GM21737 (cell line): Measurements from ENCODE around the gene KREMEN1.
"Not testable (repeated sequence)": the region's sequence is repeated elsewhere in the genome, so short reads cannot be mapped to it uniquely, and the experiment has no call there.

Source experiments
- ATAC-seq: cut with Tn5 transposase; IDR thresholded peaks from one replicate; pipeline ENCODE4 v1.9.1; 2021; ENCODE audit warnings: mild to moderate bottlenecking, moderate library complexity; ENCODE audit not compliant: unreplicated experiment

KREMEN1 gene

DNA sequence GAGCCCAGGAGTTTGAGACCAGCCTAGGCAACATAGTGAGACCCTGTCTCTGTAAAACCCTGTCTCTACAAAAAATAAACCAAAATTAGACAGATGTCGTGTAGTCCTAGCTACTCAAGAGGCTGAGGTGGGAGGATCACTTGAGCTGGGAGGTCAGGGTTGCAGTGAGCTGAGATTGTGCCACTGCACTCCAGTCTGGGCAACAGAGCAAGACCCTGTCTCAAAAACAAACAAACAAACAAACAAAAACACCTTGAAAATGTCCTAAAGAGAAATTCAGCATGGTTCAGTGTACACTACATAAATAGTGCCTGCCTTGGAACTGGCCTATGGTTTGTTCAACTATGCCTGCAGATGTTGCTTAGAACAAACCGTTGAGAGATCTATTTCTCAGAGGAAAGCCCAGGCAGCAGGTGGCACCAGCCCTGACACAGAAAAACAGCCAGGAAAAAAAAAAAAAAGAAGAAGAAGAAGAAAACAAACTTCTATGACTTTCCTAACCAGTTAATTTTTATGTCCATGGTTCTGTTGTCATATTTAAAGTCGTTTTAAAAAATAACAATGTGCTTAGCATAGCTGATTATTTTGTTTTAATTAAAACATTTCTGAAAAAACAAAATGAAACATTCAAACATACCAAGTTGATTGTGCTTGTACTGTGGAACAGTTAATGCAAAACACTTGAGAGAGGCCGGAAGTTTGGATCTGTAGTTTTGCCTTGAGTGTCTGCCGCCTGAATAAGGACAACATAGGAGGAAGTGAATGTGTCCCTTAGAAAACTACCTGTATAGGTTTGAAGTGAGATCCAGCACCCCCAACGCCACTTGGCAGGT is 5.4 kb downstream of the KREMEN1 start:
- ATAC-seq = no peak

DNA sequence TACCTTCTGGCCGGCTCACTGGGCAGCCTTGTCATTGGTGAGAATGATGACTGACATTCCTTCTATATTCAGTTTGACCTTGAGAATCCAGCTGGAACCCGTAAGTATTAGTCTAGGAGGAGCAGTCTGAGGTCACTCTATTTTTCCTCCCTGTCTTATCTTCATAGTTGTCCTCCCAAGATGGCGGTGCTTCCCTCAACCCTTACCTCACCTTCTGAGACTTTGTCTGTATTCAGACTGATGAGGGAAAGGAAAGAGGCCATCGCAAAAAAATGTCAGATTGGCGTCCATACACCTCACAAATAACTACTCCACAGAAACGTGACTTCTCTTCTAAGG is 6.0 kb downstream of the KREMEN1 start:
- no peak for ATAC-seq

DNA sequence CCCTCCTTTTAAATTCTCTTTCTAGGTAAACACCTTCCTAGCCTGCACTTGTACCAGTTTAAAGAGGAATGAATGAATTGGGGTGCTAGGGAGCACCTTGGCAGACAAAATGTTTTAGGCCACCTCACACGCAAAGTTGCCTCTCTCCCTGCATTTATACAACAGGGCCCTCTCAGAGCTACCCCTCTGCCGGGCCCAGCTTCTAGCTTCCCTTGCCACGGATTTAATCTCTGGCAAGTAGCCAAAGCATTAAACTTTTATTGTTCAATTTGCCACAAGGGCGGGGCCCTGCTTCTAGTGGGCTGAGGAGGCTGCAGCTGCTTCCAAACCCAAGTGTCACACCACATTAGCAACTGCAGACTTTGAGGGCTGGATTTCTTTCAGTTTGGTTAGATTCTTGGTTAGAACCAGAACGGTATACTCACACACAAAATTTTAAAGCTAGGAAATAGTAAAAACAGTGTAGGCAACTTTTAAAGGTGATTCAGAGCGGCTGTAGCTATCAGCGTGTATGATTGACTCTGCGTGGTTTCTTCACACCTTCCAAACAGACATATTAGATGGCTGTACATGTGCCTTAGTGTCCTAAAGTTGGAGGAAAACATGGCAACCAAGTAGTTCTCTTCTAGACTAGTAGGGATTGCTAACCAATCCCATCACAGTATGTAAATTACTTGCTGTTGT is 6.5 kb downstream of the KREMEN1 start:
- ATAC-seq = no peak

DNA sequence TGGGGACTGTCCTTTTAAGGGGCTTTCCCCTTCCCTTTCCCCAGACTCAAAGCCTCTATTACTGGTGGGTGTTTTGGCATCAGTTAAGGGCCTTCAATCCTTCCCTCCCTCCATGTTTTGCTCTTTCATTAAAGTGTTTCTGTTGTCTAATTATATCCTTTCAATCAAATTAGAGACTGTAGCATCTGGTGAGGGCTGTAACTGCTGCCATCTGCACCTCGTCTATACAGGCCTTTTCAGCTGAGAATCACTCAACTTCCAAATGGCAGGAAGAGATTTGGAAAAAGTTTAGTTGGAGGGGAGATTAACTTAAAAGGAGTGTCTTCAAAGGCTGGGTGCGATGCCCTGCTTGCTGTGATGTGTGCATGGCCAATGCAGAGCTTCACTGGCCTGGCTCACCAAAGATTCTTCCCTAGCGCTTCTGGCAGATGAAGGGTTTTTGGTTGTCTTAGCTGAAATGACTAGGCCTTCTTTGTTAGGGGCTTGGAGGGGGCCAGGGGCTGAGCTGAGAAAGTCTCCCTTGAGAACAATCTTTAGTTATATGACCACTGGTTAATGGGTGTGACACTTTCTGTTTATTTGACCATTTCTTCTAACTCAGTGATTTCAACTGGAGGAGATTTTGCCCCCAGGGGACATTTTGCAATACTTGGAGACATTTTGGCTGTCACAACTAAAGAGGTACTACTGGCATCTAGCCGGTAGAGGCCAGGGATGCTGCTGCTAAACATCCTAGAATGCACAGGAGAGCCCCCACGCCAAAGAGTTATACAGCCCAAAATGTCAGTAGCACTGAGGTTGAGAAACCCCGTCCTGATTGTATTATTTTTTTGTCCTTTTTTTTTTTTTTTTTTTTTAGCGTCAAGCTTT is 7.5 kb downstream of the KREMEN1 start:
- no peak for ATAC-seq

DNA sequence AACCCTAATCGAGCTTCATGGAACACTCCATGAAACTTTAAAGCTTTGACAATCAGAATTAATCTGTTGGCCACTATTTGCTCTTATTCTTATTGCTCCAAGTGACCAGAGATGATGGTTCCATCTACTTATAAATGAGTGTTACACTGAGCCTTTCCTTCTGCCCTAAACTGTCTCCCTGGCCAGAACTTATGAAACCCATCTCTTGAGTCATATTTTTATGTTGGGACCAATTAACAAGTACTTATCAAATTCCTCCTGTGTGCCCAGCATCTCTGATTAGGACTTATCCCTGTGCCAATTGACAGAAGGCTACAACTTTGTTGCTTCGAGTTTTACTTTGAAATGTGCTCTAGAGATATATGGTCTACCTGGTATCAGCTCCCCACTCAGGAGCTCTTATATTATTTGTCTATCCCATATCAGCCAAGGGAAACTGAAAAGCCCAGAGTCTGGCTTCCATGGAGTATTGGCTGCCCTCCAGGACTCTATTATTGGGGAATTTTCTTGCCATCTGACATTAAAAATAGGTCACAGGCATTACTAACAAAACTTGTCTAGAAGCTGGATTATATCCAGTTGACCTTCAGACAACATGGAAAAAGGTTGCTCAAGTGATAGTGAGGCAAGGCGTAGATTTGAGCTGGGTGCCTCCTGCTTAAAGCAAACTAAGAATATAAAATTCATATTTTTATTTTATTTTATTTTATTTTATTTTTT is 8.8 kb downstream of the KREMEN1 start:
- no peak for ATAC-seq

DNA sequence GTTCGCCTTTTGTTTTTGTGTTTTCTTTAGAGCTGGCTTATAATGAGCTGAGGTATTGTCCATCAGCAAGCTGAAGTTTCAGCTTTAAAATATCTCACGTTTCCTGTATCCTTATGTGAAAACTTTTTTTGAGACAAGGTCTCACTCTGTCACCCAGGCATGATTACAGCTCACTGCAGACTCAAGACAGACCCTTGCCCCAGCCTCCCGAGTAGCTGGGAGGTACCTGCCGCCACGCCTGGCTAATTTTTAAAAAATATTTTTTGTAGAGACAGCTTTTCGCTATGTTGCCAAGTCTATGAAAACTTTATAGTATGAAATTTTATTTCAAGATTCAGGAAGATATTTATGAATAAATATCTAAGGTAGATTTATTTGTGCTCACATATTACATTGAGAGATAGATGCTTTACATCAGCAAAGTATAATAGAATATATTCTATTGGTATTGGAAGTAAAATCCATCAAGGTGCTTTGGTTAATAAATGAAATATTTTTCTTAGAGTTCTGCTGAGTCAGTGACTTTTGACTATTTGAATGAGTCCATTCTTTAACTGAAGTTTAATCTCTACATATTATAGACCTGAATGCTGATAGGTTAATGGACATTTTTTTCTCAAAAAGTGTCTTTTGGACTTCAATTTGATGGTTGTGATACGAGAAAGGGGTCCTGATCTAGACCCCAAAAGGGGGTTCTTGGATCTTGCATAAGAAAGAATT is 10.2 kb downstream of the KREMEN1 start:
- ATAC-seq = no peak

DNA sequence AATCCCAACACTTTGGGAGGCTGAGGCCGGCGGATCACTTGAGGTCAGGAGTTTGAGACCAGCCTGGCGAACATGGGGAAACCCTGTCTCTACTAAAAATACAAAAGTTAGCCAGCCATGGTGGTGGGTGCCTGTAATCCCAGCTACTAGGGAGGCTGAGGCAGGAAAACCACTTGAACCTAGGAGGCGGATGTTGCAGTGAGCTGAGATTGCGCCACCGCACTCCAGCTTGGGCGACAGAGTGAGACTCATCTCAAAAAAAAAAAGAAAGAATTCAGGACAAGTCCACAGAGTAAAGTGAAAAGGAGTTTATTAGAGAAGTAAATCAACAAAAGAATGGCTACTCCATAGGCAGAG is 10.7 kb downstream of the KREMEN1 start:
- not testable (repeated sequence) for ATAC-seq

DNA sequence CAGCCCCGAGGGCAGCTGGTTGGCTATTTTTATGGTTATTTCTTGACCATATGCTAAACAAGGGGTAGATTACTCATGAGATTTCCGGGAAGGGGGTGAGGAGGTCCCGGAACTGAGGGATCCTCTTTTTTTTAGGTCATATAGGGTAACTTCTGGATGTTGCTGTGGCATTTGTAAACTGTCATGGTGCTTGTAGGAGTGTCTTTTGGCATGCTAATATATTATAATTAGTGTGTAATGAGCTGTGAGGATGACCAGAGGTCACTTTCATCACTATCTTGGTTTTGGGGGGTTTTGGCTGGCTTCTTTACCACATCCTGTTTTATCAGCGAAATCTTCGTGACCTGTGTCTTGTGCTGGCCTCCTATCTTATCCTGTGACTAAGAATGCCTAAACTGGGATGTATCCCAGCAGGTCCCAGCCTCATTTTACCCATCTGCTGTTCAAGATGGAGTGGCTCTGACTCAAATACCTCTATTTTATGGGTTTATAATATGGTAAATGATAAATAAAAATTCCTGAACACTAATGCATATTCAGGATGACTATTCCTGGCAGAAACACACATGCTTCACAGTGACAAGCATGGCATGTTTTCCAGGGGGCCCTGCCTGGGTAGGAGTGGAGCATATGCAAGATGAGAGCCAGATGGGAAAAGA is 11.2 kb downstream of the KREMEN1 start:
- no peak for ATAC-seq

DNA sequence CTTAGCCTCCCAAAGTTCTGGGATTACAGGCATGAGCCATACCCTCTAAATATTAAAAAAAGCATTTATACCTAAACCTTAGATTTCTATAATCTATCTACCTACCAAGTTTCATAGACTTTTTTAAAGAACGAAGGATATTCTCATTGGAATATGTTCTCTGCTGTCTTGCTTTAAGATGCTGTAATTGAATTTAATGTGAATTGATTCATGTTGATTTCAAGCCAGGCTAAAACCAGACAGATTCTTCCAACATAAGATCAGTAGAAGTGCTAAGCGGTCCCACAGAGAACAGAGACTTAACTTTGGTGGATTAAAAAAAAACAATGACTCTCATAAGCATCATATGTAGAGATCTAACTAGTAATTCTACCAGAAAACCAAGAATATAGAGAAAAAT is 14.2 kb downstream of the KREMEN1 start:
- ATAC-seq = no peak

DNA sequence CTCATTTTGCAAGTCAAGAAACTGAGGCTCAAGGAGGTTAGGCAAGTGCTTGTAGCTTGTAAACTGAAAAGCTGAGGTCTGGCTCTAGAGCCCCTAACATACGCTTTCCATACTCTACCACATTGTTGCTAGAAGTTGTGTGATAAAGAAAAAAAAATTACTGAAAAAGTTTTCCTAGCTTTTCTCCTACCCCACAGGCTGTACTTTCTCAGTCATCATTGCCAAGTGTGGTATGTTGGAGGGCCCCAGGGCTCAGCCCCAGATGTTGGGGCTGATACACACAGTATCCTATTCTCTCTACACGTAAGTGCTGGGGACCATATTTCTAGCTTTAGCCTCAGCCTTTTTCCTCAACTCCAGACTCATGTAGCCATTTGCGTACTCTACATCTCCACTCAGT is 16.0 kb downstream of the KREMEN1 start:
- no peak for ATAC-seq

DNA sequence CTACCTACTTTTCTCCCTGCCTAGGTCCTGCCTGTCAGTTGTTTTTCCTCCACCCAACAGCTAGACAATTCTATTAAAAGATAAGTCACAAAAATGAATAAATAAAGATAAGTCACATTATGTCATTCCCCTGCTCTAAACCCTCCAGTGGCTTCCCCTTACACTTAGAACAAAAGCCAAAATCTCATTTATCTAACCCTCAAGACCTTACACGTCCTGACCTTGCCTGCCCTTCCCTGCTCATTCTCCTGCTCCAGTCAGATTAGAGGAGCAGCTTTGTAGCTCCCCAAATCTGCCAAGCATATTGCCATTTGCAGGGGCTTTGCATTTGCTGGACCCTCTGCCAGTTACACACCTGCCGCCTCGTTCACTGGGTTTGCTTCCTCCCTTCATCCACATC is 16.7 kb downstream of the KREMEN1 start:
- ATAC-seq = no peak

DNA sequence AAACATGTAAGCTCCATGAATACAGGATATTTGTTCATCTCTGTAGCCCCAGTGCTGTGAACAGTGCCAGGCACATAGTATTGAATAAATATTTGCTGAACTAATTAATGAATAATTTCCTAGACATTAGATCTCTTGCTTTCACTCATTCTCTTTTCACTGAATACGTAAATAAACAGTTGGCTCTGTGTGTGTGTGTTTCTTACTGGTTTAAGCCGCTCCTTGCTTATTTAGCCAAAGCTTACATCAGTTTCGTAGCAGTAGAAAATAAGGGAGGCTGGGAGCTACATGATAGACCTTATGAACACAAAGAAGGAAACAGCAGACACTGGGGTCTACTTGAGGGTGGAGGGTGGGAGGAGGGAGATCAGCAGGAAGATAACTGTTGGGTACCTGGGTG is 17.2 kb downstream of the KREMEN1 start:
- ATAC-seq = no peak

DNA sequence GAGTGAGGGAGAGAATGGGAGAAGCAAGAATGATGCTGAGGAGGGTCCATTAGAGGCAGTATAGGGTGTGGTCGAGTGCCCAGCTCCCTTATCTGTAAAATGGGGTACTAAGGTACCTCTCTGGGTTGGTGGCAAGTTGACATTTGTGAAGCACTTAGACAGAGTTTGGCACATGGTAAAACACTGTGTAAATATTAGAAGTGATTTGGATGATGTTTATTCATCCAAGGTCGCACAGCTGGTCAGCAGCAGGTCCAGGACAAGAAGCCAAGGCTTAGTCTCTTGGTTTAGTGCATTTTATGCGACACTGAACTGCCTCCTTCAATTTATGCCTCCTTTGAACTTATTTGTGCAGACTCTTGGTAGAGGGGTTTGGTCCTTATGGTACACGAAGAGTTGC is 19.4 kb downstream of the KREMEN1 start:
- ATAC-seq = no peak

DNA sequence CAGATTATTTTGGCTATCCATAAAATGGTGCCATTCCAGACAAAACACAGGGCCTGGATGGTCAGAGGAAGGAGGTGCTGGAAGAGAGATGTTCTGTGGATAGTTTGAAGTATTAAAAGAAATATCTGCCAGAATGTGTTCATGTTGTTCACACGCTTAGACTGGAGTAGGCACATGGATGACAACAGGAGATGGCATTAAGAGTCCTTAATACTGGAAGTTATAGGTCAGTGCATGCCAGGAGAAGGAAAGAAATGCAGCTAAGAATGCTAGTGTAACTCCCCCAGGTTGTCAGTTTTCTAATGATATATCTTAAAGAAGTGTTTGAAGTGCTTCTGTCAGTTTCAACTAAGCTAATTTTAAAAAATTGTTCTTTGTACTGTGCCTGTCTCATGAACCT is 20.2 kb downstream of the KREMEN1 start:
- ATAC-seq = no peak

DNA sequence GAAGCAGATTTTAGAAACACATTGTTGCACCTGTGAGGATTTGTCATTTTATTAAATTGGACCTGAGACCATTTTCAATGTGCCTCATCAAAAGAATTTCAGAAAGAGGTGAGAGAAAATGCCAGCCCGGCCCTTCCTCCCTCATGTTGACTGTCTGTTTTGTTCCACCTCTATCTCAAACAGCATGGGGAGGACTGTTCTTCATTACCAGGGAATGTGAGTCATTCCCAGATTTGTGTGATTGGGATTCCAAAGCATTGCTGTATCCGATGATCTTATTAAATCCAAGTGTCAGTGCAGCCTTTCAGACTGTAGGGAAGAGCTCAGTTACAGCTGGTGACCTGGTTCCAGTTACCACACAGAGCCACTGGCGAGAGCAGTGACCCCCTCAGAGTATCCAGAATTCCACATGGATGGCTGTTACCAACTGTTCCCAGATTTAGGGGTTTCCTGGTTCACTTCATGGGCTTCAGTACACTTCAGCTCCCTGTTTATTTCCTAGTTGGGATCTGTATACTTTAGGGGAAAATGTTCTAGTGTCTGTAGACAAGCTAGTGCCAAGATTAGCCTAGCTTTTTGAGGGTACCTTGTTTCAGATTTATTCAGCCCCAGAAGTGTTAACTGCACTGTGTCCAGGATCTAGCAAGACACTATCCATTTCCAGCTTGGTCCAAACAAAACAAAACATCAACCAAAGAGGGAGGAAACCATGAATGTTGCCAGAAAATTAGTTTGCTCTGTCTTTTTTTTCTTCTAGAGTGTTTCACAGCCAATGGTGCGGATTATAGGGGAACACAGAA is 20.9 kb downstream of the KREMEN1 start:
- ATAC-seq = no peak

DNA sequence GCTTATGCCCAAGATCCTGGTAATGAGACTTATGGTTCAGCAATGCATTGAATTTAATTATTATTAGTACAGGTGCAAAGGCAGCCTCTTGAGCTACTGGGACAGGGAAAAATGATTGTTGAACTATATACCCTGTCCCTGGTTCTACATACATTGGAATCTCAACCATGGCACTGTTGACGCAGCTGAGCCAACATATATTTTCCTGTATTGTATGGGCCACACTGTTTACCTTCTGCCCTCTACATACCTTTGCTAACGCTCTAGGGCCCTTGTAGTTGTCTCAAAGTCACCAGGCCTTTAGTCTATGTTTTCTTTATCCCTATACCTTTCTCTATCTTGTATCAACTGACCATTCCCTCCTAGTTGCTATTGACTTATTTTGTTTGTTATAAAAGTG is 22.6 kb downstream of the KREMEN1 start:
- no peak for ATAC-seq

DNA sequence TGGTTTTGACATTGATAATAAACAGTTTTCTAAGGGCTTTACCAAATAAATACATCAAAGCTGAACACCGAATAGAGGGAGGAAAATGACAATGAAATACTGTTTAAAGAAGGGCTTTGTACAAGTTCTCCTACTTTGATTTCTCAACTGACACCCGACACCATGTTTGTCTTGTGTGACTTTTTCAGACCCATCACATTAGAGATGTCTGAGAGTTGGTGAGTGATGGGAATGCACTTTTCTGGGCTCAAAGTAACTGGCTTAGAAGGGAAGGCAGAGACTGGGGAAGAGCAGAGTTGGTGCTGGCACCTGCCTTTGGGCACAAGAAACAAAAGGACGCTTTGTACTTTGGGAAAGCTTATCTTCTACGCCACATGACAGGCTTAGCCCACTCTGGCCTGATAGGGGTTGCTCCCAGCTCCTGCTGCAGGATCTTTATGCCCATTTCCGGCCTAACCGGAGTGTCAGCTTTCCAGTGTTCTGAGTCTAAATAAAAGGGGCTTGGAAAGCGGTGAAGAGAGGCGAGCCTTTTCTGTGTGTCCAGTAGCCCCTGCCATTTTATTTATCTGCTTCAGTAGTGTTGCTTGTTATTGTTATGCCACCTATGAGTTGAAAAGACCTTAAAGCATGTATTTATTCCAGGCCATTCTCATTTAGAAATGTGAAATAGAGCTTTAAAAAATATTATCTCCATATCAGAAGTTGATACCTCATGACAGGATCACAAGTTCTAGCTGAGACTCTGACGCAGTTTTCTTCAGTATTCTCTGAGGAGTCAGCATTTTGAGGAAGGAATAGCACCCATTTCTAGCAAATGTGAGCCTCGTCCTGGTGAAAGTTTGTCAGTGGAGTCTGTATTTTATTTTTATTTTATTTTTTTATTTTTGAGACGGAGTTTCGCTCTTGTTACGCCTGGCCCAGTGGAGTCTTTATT is 24.2 kb downstream of the KREMEN1 start:
- ATAC-seq = no peak

DNA sequence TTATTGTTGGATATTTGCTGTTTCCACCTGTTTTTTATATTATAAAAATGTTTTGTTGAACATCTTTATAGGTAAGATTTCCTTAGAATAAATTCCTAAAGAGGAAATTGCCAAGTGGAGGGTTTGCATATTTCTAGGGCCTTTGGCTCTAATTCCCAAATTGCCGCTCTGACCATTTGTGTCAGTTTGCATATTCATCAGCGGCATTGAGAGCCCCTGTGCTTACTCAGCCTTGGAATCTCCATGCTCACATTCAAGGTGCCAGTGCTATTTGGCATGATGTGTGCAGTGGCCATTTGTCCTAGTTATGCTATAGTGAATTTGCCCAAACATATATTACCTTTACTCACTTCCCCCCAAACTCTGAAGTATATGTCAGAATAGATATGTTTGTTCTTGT is 25.5 kb downstream of the KREMEN1 start:
- no peak for ATAC-seq
